ENCODE data around the gene BICDL2. TPM values are rescaled to one million over a fixed set of nuclear protein-coding genes. Genes with fewer than 3 reads are reported as not detected.

BICDL2 gene
- total and polyA plus RNA-seq, 9 donors: 0.02 to 0.66 (median 0.23) TPM; not detected in 4

DNA sequence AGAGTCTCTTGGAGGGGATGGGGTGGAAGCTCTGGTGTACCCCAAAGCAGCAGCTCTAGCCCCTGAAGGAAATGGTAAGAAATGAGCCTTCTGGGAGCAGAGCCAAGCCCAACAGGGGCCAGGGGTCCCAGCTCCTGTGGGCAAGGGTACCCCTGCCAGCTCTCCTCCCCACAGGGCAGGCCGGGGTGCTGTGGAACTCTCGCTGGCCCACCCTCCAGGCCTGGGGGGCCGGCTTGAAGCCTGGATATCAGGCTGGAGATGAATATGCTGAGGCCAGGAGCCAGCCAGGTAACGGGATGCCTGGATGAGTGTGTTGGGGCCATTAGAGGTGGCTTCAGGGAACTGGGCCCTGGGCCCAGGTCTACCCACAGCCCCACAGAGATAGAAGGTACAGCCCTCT is 36.2 kb downstream of the BICDL2 start:
- Histone ChIP-seq H3K27me3 (ENCODE audit: control insufficient read depth, insufficient read depth, low read length) (peaks cover 43% of the 10 kb centered on the region), H3K9me3 (replicated peaks; ENCODE audit: control insufficient read depth, low read depth, low read length) (no peaks in the 10 kb centered on the region)
- WGBS (ENCODE audit: insufficient coverage): 38% methylated on average over 1 of the region's 4 CpGs

GRCh38 chr16:2999929-3000328 is 36.8 kb downstream of the BICDL2 start:
- Histone ChIP-seq H3K4me3 (ENCODE audit: low read length) (no peak overlapping the region), H3K27ac (ENCODE audit: low read length) (no peak overlapping the region), H3K4me1 (ENCODE audit: control insufficient read depth, insufficient read depth, low read length) (peaks cover 7% of the 10 kb centered on the region), H3K27me3 (ENCODE audit: control insufficient read depth, insufficient read depth, low read length) (peaks cover 37% of the 10 kb centered on the region), H3K36me3 (ENCODE audit: control insufficient read depth, insufficient read depth, low read length) (no peaks in the 10 kb centered on the region), H3K9me3 (replicated peaks; ENCODE audit: control insufficient read depth, low read depth, low read length) (no peaks in the 10 kb centered on the region)
- WGBS (ENCODE audit: insufficient coverage): 73% methylated on average over 5 of the region's 6 CpGs
- no peak for DNase-seq

More for the DNA sequence above, 36.2 kb downstream of the BICDL2 start:
- no peak for DNase-seq
- H3K4me3 ChIP-seq (ENCODE audit: low read length): no peak overlapping the region
- H3K27ac ChIP-seq (ENCODE audit: low read length): no peak overlapping the region
- peaks cover 9% of the 10 kb centered on the region for H3K4me1 ChIP-seq (ENCODE audit: control insufficient read depth, insufficient read depth, low read length)
- no peaks in the 10 kb centered on the region for H3K36me3 ChIP-seq (ENCODE audit: control insufficient read depth, insufficient read depth, low read length)

- 39% methylated on average over 5 of the region's 13 CpGs for WGBS (ENCODE audit: insufficient coverage)
- Histone ChIP-seq H3K27ac (ENCODE audit: low read length) (no peak overlapping the region), H3K27me3 (ENCODE audit: control insufficient read depth, insufficient read depth, low read length) (peaks cover 23% of the 10 kb centered on the region), H3K4me1 (ENCODE audit: control insufficient read depth, insufficient read depth, low read length) (no peaks in the 10 kb centered on the region), H3K9me3 (replicated peaks; ENCODE audit: control insufficient read depth, low read depth, low read length) (no peaks in the 10 kb centered on the region), H3K36me3 (ENCODE audit: control insufficient read depth, insufficient read depth, low read length) (no peaks in the 10 kb centered on the region), H3K4me3 (ENCODE audit: low read length) (no peak overlapping the region)
- DNase-seq: no peak
Observed at GRCh38 chr16:2996298-2996697, 40.4 kb downstream of the BICDL2 start.

GRCh38 chr16:2992383-2993081 is 44.2 kb downstream of the BICDL2 start:
- peaks cover 20% of the 10 kb centered on the region for H3K4me1 ChIP-seq (ENCODE audit: control insufficient read depth, insufficient read depth, low read length)
- WGBS (ENCODE audit: insufficient coverage): 75% methylated on average over 9 of the region's 14 CpGs
- H3K36me3 ChIP-seq (ENCODE audit: control insufficient read depth, insufficient read depth, low read length): no peaks in the 10 kb centered on the region
- H3K4me3 ChIP-seq (ENCODE audit: low read length): no peak overlapping the region
- no peaks in the 10 kb centered on the region for H3K9me3 ChIP-seq (replicated peaks; ENCODE audit: control insufficient read depth, low read depth, low read length)
- H3K27ac ChIP-seq (ENCODE audit: low read length): no peak overlapping the region
- DNase-seq: no peak
- H3K27me3 ChIP-seq (ENCODE audit: control insufficient read depth, insufficient read depth, low read length): peaks cover 21% of the 10 kb centered on the region

DNA sequence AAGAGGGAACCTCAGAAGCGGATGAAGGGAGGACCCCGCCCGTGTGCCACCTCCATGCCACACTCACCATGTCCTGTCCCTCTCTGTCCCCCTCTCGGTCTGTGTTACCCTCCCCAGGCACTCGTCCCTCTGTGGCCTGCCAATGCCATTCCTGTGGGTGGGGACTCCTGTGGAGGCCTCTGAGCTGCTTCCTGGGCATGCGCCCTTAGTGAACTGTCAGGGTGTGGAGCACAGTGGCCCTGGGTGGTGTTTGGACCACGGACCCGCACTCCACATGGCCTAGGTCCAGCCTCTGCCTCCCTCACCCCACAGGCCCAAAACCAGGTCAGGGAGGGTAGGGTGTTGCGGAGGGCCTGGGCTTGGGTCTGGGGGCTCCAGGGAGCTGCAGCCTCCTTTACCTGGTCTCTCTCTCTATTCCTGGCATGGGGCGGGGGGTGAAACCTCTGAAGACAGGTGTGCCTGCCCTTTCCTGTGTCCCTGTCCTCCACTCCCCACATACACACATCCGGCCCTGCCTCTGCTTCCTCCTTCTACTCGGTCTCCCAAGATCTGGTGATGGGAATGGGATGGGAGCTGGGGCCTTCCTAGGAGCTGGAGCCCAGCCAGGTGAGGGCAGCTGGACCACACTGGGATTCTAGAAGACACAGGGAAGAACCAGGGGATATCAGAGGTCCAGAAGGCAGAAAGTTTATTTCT is 45.0 kb downstream of the BICDL2 start:
- no peak for DNase-seq
- peaks cover 20% of the 10 kb centered on the region for H3K27me3 ChIP-seq (ENCODE audit: control insufficient read depth, insufficient read depth, low read length)
- H3K9me3 ChIP-seq (replicated peaks; ENCODE audit: control insufficient read depth, low read depth, low read length): no peaks in the 10 kb centered on the region

GRCh38 chr16:2990891-2991290 is 45.9 kb downstream of the BICDL2 start:
- H3K36me3 ChIP-seq (ENCODE audit: control insufficient read depth, insufficient read depth, low read length): no peaks in the 10 kb centered on the region
- no peak overlapping the region for H3K4me3 ChIP-seq (ENCODE audit: low read length)
- H3K9me3 ChIP-seq (replicated peaks; ENCODE audit: control insufficient read depth, low read depth, low read length): no peaks in the 10 kb centered on the region
- WGBS (ENCODE audit: insufficient coverage): 59% methylated on average over 5 of the region's 10 CpGs
- H3K27ac ChIP-seq (ENCODE audit: low read length): no peak overlapping the region
- peaks cover 37% of the 10 kb centered on the region for H3K4me1 ChIP-seq (ENCODE audit: control insufficient read depth, insufficient read depth, low read length)
- peaks cover 14% of the 10 kb centered on the region for H3K27me3 ChIP-seq (ENCODE audit: control insufficient read depth, insufficient read depth, low read length)
- no peak for DNase-seq

More for the DNA sequence above, 45.0 kb downstream of the BICDL2 start:
- WGBS (ENCODE audit: insufficient coverage): no CpG with 5 or more reads among the region's 12 CpGs
- H3K27ac ChIP-seq (ENCODE audit: low read length): no peak overlapping the region
- no peaks in the 10 kb centered on the region for H3K36me3 ChIP-seq (ENCODE audit: control insufficient read depth, insufficient read depth, low read length)
- H3K4me1 ChIP-seq (ENCODE audit: control insufficient read depth, insufficient read depth, low read length): peaks cover 28% of the 10 kb centered on the region
- no peak overlapping the region for H3K4me3 ChIP-seq (ENCODE audit: low read length)

- H3K27me3 ChIP-seq (ENCODE audit: control insufficient read depth, insufficient read depth, low read length): peaks cover 17% of the 10 kb centered on the region
- DNase-seq: no peak
- H3K4me3 ChIP-seq (ENCODE audit: low read length): no peak overlapping the region
- peaks cover 58% of the 10 kb centered on the region for H3K4me1 ChIP-seq (ENCODE audit: control insufficient read depth, insufficient read depth, low read length)
- no peaks in the 10 kb centered on the region for H3K9me3 ChIP-seq (replicated peaks; ENCODE audit: control insufficient read depth, low read depth, low read length)
- no peak overlapping the region for H3K27ac ChIP-seq (ENCODE audit: low read length)
- WGBS (ENCODE audit: insufficient coverage): 42% methylated on average over 7 of the region's 8 CpGs
- no peaks in the 10 kb centered on the region for H3K36me3 ChIP-seq (ENCODE audit: control insufficient read depth, insufficient read depth, low read length)
Observed at GRCh38 chr16:2988590-2989099, 48.1 kb downstream of the BICDL2 start.

DNA sequence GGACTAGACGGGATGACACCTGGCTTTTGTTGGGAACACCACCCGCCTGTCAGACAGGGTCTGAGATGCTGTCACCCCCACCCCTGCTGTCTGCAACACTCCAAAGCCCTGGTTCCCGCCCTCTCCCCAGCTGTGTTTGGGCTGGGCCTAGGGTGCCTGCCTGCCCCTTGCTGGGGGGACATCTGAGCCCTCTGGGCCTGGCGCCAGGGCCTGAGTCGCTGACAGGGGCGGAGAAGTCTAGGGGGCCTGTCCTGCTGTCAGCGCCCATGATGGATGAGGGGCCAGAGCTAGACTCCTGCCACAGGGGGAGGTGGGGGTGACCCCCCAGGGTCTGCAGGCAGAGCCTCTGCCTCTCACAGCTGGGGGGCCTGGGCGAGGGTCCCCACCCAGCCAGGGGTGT is 48.9 kb downstream of the BICDL2 start:
- H3K36me3 ChIP-seq (ENCODE audit: control insufficient read depth, insufficient read depth, low read length): no peaks in the 10 kb centered on the region
- H3K4me1 ChIP-seq (ENCODE audit: control insufficient read depth, insufficient read depth, low read length): peaks cover 60% of the 10 kb centered on the region
- H3K27ac ChIP-seq (ENCODE audit: low read length): peak overlapping the region; percentile 78
- DNase-seq: peak; percentile 84
- WGBS (ENCODE audit: insufficient coverage): 32% methylated on average over 6 of the region's 8 CpGs
- H3K4me3 ChIP-seq (ENCODE audit: low read length): no peak overlapping the region
- no peaks in the 10 kb centered on the region for H3K9me3 ChIP-seq (replicated peaks; ENCODE audit: control insufficient read depth, low read depth, low read length)
- H3K27me3 ChIP-seq (ENCODE audit: control insufficient read depth, insufficient read depth, low read length): peaks cover 17% of the 10 kb centered on the region

- Histone ChIP-seq H3K4me3 (ENCODE audit: low read length) (no peak overlapping the region), H3K9me3 (replicated peaks; ENCODE audit: control insufficient read depth, low read depth, low read length) (no peaks in the 10 kb centered on the region), H3K4me1 (ENCODE audit: control insufficient read depth, insufficient read depth, low read length) (peaks cover 60% of the 10 kb centered on the region), H3K36me3 (ENCODE audit: control insufficient read depth, insufficient read depth, low read length) (no peaks in the 10 kb centered on the region), H3K27me3 (ENCODE audit: control insufficient read depth, insufficient read depth, low read length) (peaks cover 17% of the 10 kb centered on the region), H3K27ac (ENCODE audit: low read length) (peak overlapping the region; percentile 78)
- no peak for DNase-seq
- 62% methylated on average over 7 of the region's 9 CpGs for WGBS (ENCODE audit: insufficient coverage)
Observed at GRCh38 chr16:2987286-2987685, 49.5 kb downstream of the BICDL2 start.

DNA sequence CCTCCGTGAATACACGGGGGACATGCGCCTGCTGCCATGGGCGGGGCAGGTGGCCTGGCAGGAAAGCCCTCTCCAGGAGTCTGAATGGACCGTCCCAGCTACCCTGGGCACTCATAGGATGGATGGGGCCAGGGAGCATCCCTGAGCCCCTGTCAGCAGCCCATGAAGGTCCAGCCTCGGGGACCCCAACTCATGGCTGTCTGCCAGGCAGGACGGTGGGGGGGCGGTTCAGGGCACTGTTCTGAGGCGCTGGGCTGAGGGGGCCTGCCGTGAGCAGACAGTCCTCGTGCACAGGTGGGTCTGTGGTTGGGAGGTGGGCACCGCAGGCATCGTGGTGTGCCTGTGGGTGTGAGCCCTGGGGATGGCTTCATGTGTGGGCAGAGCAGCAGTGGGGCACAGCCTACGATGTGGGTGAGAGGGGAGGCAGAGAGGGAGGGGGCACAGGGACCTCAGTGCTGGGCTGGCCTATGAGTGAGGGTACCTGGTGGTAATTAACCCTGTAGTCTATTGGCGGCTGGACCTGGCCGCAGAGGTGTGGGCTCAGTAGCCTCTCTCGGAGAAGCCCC is 50.0 kb downstream of the BICDL2 start:
- Histone ChIP-seq H3K4me1 (ENCODE audit: control insufficient read depth, insufficient read depth, low read length) (peaks cover 60% of the 10 kb centered on the region), H3K9me3 (replicated peaks; ENCODE audit: control insufficient read depth, low read depth, low read length) (no peaks in the 10 kb centered on the region), H3K36me3 (ENCODE audit: control insufficient read depth, insufficient read depth, low read length) (no peaks in the 10 kb centered on the region), H3K4me3 (ENCODE audit: low read length) (no peak overlapping the region), H3K27me3 (ENCODE audit: control insufficient read depth, insufficient read depth, low read length) (peaks cover 17% of the 10 kb centered on the region), H3K27ac (ENCODE audit: low read length) (no peak overlapping the region)
- 68% methylated on average over 14 of the region's 17 CpGs for WGBS (ENCODE audit: insufficient coverage)
- no peak for DNase-seq
